GM23338 (cell line): ENCODE data around the gene PPP6R3. TPM values are rescaled to one million over a fixed set of nuclear protein-coding genes. Genes with fewer than 3 reads are reported as not detected.

Experiments
- ATAC-seq: fragments of 200-7000 bp; cut with Tn5 transposase; 3 replicates; pipeline ENCODE4 v1.9.1; 2020
- DNase-seq: peaks from one replicate; pipeline ENCODE4 v3.0.0-alpha.2; 2015; ENCODE audit warnings: low spot score
- H2AFZ ChIP-seq: fragments of 200-600 bp; sonication (generic); 2 replicates; pipeline ENCODE4 v1.8.0; 2016; ENCODE audit warnings: antibody characterized with exemption, mild to moderate bottlenecking, moderate library complexity
- H3F3A ChIP-seq: fragments of 200-600 bp; sonication (generic); replicated peaks from 2 replicates; pipeline ENCODE4 v1.8.0; 2017; ENCODE audit warnings: antibody characterized with exemption, mixed run types, low read depth
- H3K27ac ChIP-seq: fragments of 200-600 bp; sonication (generic); 2 replicates; pipeline ENCODE4 v1.6.1; 2016; ENCODE audit warnings: low read depth
- H3K27me3 ChIP-seq: fragments of 200-600 bp; sonication (generic); 2 replicates; pipeline ENCODE4 v1.8.0; 2016; ENCODE audit warnings: mild to moderate bottlenecking, mixed run types, moderate library complexity; ENCODE audit not compliant: insufficient read depth
- H3K36me3 ChIP-seq: fragments of 200-600 bp; sonication (generic); 2 replicates; pipeline ENCODE4 v1.8.0; 2016; ENCODE audit warnings: mild to moderate bottlenecking; ENCODE audit not compliant: insufficient read depth
- H3K4me1 ChIP-seq: fragments of 200-600 bp; sonication (generic); 2 replicates; pipeline ENCODE4 v1.8.0; 2016; ENCODE audit warnings: mild to moderate bottlenecking, moderate library complexity; ENCODE audit not compliant: insufficient read depth
- H3K4me2 ChIP-seq: fragments of 200-600 bp; sonication (generic); 2 replicates; pipeline ENCODE4 v1.7.1; 2017; ENCODE audit warnings: mixed run types
- H3K4me3 ChIP-seq: fragments of 200-600 bp; sonication (generic); 2 replicates; pipeline ENCODE4 v1.6.1; 2016; ENCODE audit warnings: mixed run types
- H3K79me2 ChIP-seq: fragments of 200-600 bp; sonication (generic); replicated peaks from 2 replicates; pipeline ENCODE4 v1.8.0; 2017; ENCODE audit warnings: mild to moderate bottlenecking; ENCODE audit not compliant: insufficient read depth
- H3K9me2 ChIP-seq: fragments of 200-600 bp; sonication (generic); 2 replicates; pipeline ENCODE4 v1.8.0; 2017; ENCODE audit not compliant: insufficient read depth
- H4K20me1 ChIP-seq: fragments of 200-600 bp; sonication (generic); replicated peaks from 2 replicates; pipeline ENCODE4 v1.8.0; 2017; ENCODE audit warnings: mild to moderate bottlenecking; ENCODE audit not compliant: insufficient read depth
- H3K27ac Mint-ChIP-seq: 2 replicates; pipeline ENCODE4 v1.8.0; 2020; ENCODE audit warnings: inconsistent platforms, mild to moderate bottlenecking, moderate library complexity, mixed read lengths
- H3K27me3 Mint-ChIP-seq: 3 replicates; pipeline ENCODE4 v1.8.0; 2022; ENCODE audit warnings: low read depth, mild to moderate bottlenecking, moderate library complexity, mixed read lengths, inconsistent platforms; ENCODE audit not compliant: insufficient read depth, poor library complexity
- H3K36me3 Mint-ChIP-seq: 3 replicates; pipeline ENCODE4 v1.8.0; 2021; ENCODE audit warnings: low read depth, mild to moderate bottlenecking, inconsistent platforms, moderate library complexity, mixed read lengths
- H3K4me1 Mint-ChIP-seq: 3 replicates; pipeline ENCODE4 v1.8.0; 2020; ENCODE audit warnings: mild to moderate bottlenecking, inconsistent platforms, mixed read lengths
- H3K4me3 Mint-ChIP-seq: 3 replicates; pipeline ENCODE4 v1.8.0; 2021; ENCODE audit warnings: moderate library complexity, mild to moderate bottlenecking, inconsistent platforms, mixed read lengths
- H3K9me3 Mint-ChIP-seq: 3 replicates; pipeline ENCODE4 v1.8.0; 2020; ENCODE audit warnings: moderate library complexity, mild to moderate bottlenecking, inconsistent platforms, mixed read lengths
- CREB1 ChIP-seq: fragments of 250-450 bp; sonication (Bioruptor Pico); IDR thresholded peaks from 2 replicates; pipeline ENCODE4 v1.5.0; 2020; ENCODE audit warnings: low read depth, mild to moderate bottlenecking, moderate library complexity
- CTCF ChIP-seq, 2 experiments: fragments of 200-600 bp in 1 of 2; sonication (generic) in 1 of 2; conservative IDR thresholded peaks; 2 replicates each; pipeline versions ENCODE4 v1.5.1 to v1.6.1; 2016 to 2017; ENCODE audit warnings: antibody characterized with exemption in 2 of 2, low read depth in 2 of 2, mild to moderate bottlenecking in 2 of 2, moderate library complexity in 1 of 2
- ETS1 ChIP-seq: IDR thresholded peaks from 2 replicates; pipeline ENCODE4 v1.6.1; 2016; ENCODE audit warnings: antibody characterized with exemption
- EZH2 ChIP-seq: fragments of 200-600 bp; sonication (generic); IDR thresholded peaks from one replicate; pipeline ENCODE4 v1.8.0; 2017; ENCODE audit warnings: antibody characterized with exemption, mild to moderate bottlenecking, low read depth; ENCODE audit not compliant: unreplicated experiment
- POLR2AphosphoS5 ChIP-seq: IDR thresholded peaks from 2 replicates; pipeline ENCODE4 v1.6.1; 2016; ENCODE audit warnings: antibody characterized with exemption, low read depth
- STAT1 ChIP-seq: IDR thresholded peaks from one replicate; pipeline ENCODE4 v1.6.1; 2016; ENCODE audit warnings: antibody characterized with exemption; ENCODE audit not compliant: unreplicated experiment
- ZNF114 ChIP-seq: fragments of 250-450 bp; sonication (Bioruptor Pico); IDR thresholded peaks from 2 replicates; pipeline ENCODE4 v1.5.0; 2020; ENCODE audit warnings: mild to moderate bottlenecking, moderate library complexity
- ZNF462 ChIP-seq: fragments of 250-450 bp; sonication (Bioruptor Pico); IDR thresholded peaks from 2 replicates; pipeline ENCODE4 v1.5.0; 2020; ENCODE audit warnings: mild to moderate bottlenecking, moderate library complexity
- polyA plus RNA-seq: library from polyadenylated mRNA; unstranded; fragments of >200 nt; fragmentation: Nextera tagmentation; extraction: Ambion mirVana; gene quantifications from 2 replicates; pipeline ENCODE4 v1.2.1, GENCODE V29; 2016
- total RNA-seq: library from RNA; depleted of rRNA; stranded (reverse); fragments of >200 nt; shearing (Covaris generic); gene quantifications from 2 replicates; pipeline ENCODE4 v1.2.3, GENCODE V29; 2014

Gene PPP6R3
- total and polyA plus RNA-seq, 2 experiments from 2014 or later: 170 to 268 TPM

GRCh38 chr11:68503251-68503687 lies 42.7 kb downstream of the PPP6R3 start:
- no peak overlapping the region; the same call in 1 of the 2 replicates for H3K27ac Mint-ChIP-seq
- no peaks in the 10 kb centered on the region for H3F3A ChIP-seq
- peaks cover 100% of the 10 kb centered on the region for H3K79me2 ChIP-seq
- no peaks in the 10 kb centered on the region for H3K27me3 ChIP-seq
- H3K4me2 ChIP-seq: no peak overlapping the region
- H3K4me1 ChIP-seq: peaks cover 24% of the 10 kb centered on the region
- no peak for TF ChIP-seq CREB1 (CRISPR knock-in tag)
- TF ChIP-seq ETS1: no peak
- no peak for TF ChIP-seq POLR2AphosphoS5
- no peak for TF ChIP-seq STAT1
- TF ChIP-seq EZH2: no peak
- TF ChIP-seq ZNF114: no peak
- TF ChIP-seq CTCF (conservative IDR thresholded peaks at IDR 0.05; ENCODE audit: low read depth in 2 of 2): no peak
- no peak for TF ChIP-seq ZNF462 (CRISPR knock-in tag)
- peaks cover 6% of the 10 kb centered on the region for H3K27me3 Mint-ChIP-seq
- peak overlapping the region; percentile 67; the same call in 1 of the 2 replicates for H3K27ac ChIP-seq
- no peak overlapping the region for H2AFZ ChIP-seq
- H3K9me3 Mint-ChIP-seq: no peaks in the 10 kb centered on the region
- H3K9me2 ChIP-seq: no peaks in the 10 kb centered on the region
- no peak overlapping the region for H3K4me3 Mint-ChIP-seq
- peaks cover 45% of the 10 kb centered on the region for H3K4me1 Mint-ChIP-seq
- H3K36me3 ChIP-seq: no peaks in the 10 kb centered on the region
- no peak for DNase-seq
- no peak for ATAC-seq
- H4K20me1 ChIP-seq: peaks cover 94% of the 10 kb centered on the region
- H3K36me3 Mint-ChIP-seq: no peaks in the 10 kb centered on the region
- H3K4me3 ChIP-seq: no peak overlapping the region
